LNCaP clone FGC (cell line): ENCODE results near the gene EIF2AK3.

Source experiments
- DNase-seq: peaks from one replicate; pipeline ENCODE4 v3.0.0-alpha.2; 2011; ENCODE audit warnings: low read depth
- H3K4me3 ChIP-seq: 2 replicates; pipeline ENCODE4 v1.5.1; 2011; ENCODE audit warnings: mild to moderate bottlenecking, low read depth, low read length, control low read depth
- TF ChIP-seq, protein P1 (sequence below): IDR thresholded peaks from 2 replicates; pipeline ENCODE4 v1.5.1; 2012; ENCODE audit warnings: mild to moderate bottlenecking; ENCODE audit not compliant: control insufficient read depth, insufficient read depth; ENCODE audit errors: extremely low read depth

Gene EIF2AK3

DNA sequence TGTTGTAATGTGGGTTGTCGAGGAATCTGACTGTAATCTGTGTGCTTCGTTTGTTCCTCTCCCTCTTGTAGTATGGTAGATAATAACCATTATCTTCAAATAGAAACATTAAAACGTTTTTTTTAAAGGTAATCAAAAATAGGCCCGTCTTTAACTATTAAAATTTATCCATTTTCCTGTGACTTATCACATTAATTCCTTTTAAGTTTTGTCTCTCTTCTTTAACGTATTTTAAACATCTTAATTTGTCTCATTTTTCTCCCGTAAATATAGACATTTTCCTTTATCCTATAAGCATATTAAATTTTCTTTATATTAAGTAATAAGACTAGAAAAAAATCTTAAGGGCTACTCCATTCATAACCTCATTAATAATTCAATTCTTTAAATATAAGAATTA is 41.3 kb downstream of the EIF2AK3 start:
- TF ChIP-seq, protein P1, sequence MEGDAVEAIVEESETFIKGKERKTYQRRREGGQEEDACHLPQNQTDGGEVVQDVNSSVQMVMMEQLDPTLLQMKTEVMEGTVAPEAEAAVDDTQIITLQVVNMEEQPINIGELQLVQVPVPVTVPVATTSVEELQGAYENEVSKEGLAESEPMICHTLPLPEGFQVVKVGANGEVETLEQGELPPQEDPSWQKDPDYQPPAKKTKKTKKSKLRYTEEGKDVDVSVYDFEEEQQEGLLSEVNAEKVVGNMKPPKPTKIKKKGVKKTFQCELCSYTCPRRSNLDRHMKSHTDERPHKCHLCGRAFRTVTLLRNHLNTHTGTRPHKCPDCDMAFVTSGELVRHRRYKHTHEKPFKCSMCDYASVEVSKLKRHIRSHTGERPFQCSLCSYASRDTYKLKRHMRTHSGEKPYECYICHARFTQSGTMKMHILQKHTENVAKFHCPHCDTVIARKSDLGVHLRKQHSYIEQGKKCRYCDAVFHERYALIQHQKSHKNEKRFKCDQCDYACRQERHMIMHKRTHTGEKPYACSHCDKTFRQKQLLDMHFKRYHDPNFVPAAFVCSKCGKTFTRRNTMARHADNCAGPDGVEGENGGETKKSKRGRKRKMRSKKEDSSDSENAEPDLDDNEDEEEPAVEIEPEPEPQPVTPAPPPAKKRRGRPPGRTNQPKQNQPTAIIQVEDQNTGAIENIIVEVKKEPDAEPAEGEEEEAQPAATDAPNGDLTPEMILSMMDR, result no peak

DNA sequence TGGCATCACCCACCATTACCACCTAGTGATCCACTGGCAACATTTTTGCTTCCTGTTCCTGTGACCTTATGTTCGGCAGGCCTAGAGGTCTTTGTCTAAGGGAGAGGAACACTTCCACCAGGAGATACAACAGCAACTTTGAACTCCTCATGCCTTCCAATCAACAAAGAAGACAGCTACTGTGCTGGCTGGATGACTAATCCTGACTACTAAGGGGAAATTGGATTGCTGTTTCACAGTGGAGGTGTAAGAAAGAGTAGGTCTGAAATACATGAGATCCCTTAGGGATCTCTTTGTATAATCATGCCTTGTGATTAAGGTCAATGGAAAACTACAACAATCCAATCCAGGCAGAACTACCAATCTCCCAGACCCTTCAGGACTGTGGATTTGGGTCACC is 45.2 kb downstream of the EIF2AK3 start:
- TF ChIP-seq, protein P1, result no peak
- no peak for DNase-seq
- no peak overlapping the region for H3K4me3 ChIP-seq

More for the DNA sequence above, 41.3 kb downstream of the EIF2AK3 start:
- DNase-seq, result no peak
- H3K4me3 ChIP-seq, result no peak overlapping the region

DNA sequence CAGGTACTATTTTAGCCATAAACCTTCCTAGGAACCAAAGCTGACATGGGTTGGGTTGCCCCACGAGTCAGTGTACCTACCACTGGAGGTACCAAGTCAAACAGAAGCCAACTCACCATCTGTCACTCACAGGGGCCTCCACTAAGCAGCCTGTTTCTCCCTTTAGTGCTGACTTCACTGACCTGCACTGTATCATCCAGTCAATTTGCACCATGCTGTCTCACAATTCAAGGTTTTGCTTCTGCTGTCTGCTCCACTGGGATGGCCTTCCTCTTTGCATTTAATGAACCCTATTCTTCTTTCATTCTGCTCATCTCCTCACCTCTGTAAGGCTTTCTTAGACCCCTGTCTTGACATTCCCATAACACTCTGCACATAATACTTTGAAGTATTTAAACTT is 47.2 kb downstream of the EIF2AK3 start:
- TF ChIP-seq, protein P1, result no peak
- H3K4me3 ChIP-seq, result no peak overlapping the region
- no peak for DNase-seq

DNA sequence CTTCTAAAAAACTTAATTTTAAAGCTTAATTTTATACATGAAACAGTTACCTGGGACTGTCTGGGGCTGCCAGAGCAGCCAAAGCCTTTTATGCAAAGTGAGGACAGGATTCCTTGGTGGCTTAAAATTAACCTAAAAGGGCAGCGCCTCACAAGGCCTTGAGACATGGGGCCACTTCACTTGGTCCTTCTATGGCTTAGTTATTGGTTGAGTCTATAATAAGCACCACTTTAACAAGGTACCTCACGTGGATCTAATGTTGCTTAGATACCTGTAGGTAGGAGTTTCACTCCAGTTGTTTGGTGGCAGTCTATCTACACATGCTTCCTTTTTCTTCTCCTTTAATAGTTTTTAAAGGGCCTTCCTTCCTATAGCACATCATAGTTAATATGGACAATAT is 51.6 kb downstream of the EIF2AK3 start:
- no peak for DNase-seq
- no peak overlapping the region for H3K4me3 ChIP-seq
- TF ChIP-seq, protein P1, result no peak

DNA sequence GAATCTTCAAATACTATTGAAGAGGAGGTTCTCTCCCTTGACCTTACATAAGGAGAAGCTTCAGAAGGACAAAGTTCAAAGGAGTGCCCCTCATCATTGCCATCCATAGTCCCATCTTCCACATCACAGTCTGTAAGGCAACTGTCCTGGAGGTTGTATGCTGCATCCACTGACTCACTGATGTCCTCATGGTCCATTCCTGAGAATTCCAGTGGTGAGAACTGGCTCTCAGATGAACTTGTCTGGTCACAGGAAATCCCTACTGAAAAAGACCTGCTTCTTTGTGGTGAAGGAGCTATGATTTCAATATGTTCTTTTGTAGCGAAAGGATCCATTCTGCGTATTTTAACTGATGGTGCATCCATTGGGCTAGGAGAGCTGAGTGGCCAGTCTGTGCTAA is 52.2 kb downstream of the EIF2AK3 start:
- no peak overlapping the region for H3K4me3 ChIP-seq
- no peak for DNase-seq
- TF ChIP-seq, protein P1, result no peak

DNA sequence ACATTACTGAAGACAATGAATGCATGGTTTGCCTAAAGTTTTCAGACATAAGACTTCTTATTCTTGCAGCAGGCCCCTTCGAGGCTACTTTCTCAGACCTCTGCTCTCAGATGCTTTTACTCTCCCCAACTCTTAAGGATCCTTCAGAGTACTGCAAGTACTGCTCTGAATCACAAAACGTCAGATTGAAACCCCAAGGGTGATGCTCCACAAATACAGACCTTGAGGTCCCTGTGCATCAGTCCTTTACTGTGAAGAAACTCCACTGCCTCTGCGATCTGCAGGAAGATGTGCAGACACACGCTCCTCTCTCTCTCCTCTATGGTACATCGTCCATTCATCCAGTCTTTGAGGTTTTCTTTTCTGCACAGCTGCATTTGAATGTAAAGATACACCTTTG is 52.8 kb downstream of the EIF2AK3 start:
- no peak for DNase-seq
- no peak overlapping the region for H3K4me3 ChIP-seq
- TF ChIP-seq, protein P1, result no peak

DNA sequence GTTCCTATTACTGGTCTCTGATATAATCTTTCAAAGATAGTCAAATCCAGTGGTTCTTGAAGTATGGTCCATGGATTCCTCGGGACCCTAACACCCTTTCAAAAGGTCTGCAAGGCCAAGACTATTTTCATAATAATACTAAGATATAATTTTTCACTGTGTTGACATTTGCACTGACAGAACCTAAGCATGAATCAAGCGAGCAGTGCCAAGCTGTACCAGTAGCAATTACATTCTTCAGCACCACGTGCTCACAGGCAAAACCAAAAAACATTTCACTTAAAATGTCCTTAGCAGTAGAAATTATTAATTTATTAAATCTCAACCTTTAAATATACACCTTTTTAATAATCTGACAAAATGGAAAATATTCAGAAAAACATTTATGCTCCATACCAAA is 59.1 kb downstream of the EIF2AK3 start:
- TF ChIP-seq, protein P1, result no peak
- DNase-seq, result no peak
- H3K4me3 ChIP-seq, result no peak overlapping the region
